Kidney (tissue), 14 donors: ENCODE results near the gene KCNA1. TPM values are rescaled to one million over a fixed set of nuclear protein-coding genes. Genes with fewer than 3 reads are reported as not detected.
A peak's percentile ranks its signal among the peaks of the same experiment; 100 is the strongest.

Experiments used
- DNase-seq, 5 donors: peaks; one replicate each; pipeline ENCODE4 v3.0.0-alpha.2; 2013 to 2020
- FAIRE-seq: peaks from 2 replicates; lab custom pipeline; 2012; peaks lifted over from hg19 to GRCh38; lab: Jason Lieb, UNC
- H3K27ac ChIP-seq, 2 donors: one replicate each; pipeline ENCODE4 v1.7.0; 2013; ENCODE audit warnings: low read depth in 2 of 2, low read length in 2 of 2, inconsistent platforms in 1 of 2
- H3K27me3 ChIP-seq: one replicate; pipeline ENCODE4 v1.7.1; 2013; ENCODE audit warnings: low read length, inconsistent platforms; ENCODE audit not compliant: control insufficient read depth, insufficient read depth
- H3K36me3 ChIP-seq, 3 donors: one replicate each; pipeline versions ENCODE4 v1.7.0 to v1.7.1; 2013; ENCODE audit warnings: low read length in 3 of 3, control low read depth in 1 of 3, inconsistent platforms in 1 of 3; ENCODE audit not compliant: insufficient read depth in 3 of 3, control insufficient read depth in 2 of 3
- H3K4me1 ChIP-seq, 3 donors: one replicate each; pipeline versions ENCODE4 v1.7.0 to v1.7.1; 2013; ENCODE audit warnings: low read length in 3 of 3, inconsistent platforms in 1 of 3, low read depth in 1 of 3; ENCODE audit not compliant: control insufficient read depth in 2 of 3, insufficient read depth in 2 of 3
- H3K4me3 ChIP-seq, 3 donors: one replicate each; pipeline versions ENCODE4 v1.7.0 to v1.8.1; 2013; ENCODE audit warnings: low read length in 3 of 3, control low read depth in 1 of 3, inconsistent platforms in 1 of 3
- H3K9ac ChIP-seq, 3 donors: one replicate each; pipeline versions ENCODE4 v1.7.0 to v1.7.1; 2013; ENCODE audit warnings: low read length in 3 of 3, control low read depth in 1 of 3, inconsistent platforms in 1 of 3
- H3K9me3 ChIP-seq, 3 donors: one replicate each; pipeline versions ENCODE4 v1.7.0 to v1.7.1; 2013; ENCODE audit warnings: low read length in 3 of 3, control low read depth in 1 of 3, inconsistent platforms in 1 of 3; ENCODE audit not compliant: control insufficient read depth in 2 of 3, insufficient read depth in 1 of 3
- intact Hi-C: fragments of 100-400 bp; cut with DNase I; formaldehyde crosslinking; loops from one replicate; pipeline ENCODE4 v1.11.1; 2022
- polyA plus RNA-seq: library from polyadenylated mRNA; stranded (reverse); fragments of 350-450 nt; fragmentation: Illumina TruSeq; extraction: RNeasy Lipid Tissue Mini Kit (QIAGEN cat#74804); gene quantifications from one replicate; pipeline ENCODE4 v1.2.3, GENCODE V29; 2014; ENCODE audit warnings: low read depth, low replicate concordance; ENCODE audit not compliant: insufficient read depth
- total RNA-seq: library from RNA; stranded (reverse); fragmentation: NEBNext Ultra II Directional; extraction: Animal tissue kit (Norgen Biotek cat#: 25700); gene quantifications from one replicate; pipeline ENCODE4 v1.2.1, GENCODE V29; 2021
- TF ChIP-seq, protein P1 (sequence below): IDR thresholded peaks from 3 replicates; pipeline ENCODE4 v1.5.1; 2012; ENCODE audit warnings: mild to moderate bottlenecking, moderate library complexity, borderline replicate concordance; ENCODE audit not compliant: insufficient read depth; ENCODE audit errors: extremely low read depth
- donor health status: control.
- donor health status: control.
- donor health status: control.
- donor health status: control.
- donor health status: control.
- donor health status: DM: yes; HTN: yes; CAD: no.
- donor health status: Normal renal cell carcinoma (clear cell type).

Gene KCNA1
- total and polyA plus RNA-seq, 2 donors from 2014 or later = not detected

DNA sequence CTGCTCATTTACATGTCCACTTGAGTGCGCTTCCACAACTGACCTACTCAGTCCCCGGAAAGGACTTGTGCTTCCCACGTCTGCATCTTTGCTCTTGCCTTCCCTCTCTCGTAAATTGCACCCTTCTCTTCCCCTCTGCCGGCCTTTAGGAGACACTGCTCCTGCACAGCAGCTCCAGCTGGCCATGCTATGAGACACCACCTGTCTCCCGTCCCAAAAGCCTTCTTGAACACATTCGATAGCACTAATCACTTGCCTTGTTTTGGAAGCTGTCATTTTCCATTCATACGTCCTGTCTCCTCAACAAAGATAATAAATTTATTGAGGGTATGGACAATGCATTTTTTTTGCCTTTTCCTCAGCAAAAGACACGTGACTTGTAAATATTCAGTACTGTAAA lies 15.7 kb upstream of the KCNA1 start:
- Histone ChIP-seq H3K9me3 (no peaks in the 10 kb centered on the region), H3K9ac (no peak overlapping the region), H3K4me3 (no peak overlapping the region), H3K27ac (no peak overlapping the region), H3K27me3 (no peaks in the 10 kb centered on the region), H3K36me3 (no peaks in the 10 kb centered on the region), H3K4me1 (no peaks in the 10 kb centered on the region)
- TF ChIP-seq, protein P1, sequence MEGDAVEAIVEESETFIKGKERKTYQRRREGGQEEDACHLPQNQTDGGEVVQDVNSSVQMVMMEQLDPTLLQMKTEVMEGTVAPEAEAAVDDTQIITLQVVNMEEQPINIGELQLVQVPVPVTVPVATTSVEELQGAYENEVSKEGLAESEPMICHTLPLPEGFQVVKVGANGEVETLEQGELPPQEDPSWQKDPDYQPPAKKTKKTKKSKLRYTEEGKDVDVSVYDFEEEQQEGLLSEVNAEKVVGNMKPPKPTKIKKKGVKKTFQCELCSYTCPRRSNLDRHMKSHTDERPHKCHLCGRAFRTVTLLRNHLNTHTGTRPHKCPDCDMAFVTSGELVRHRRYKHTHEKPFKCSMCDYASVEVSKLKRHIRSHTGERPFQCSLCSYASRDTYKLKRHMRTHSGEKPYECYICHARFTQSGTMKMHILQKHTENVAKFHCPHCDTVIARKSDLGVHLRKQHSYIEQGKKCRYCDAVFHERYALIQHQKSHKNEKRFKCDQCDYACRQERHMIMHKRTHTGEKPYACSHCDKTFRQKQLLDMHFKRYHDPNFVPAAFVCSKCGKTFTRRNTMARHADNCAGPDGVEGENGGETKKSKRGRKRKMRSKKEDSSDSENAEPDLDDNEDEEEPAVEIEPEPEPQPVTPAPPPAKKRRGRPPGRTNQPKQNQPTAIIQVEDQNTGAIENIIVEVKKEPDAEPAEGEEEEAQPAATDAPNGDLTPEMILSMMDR = no peak
- intact Hi-C loops = no loop called here
- no peak for FAIRE-seq
- no peak for DNase-seq

DNA sequence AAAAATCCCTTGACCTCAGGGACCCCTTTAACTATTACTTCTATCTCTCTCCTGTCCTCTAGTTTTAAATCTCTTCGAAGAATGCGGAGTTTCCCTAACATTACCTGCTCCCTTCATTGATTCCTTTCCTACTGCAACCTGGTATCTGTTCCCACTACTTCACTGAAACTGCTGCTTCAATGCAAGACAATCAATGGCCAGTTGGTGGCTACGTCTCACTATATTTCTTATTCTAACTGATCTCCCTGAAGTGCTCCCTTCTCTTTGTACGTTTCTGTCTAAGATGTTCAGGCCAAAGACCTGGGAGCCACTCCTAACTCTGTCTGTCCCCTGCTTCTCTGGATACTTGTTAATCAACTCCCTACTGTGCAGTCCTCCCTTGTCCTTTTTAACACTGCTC lies 10.3 kb upstream of the KCNA1 start:
- DNase-seq = peak in 1 of 5 donors; percentile 3
- H3K9ac ChIP-seq = no peak overlapping the region
- intact Hi-C loops = no loop called here
- H3K36me3 ChIP-seq = no peaks in the 10 kb centered on the region
- TF ChIP-seq, protein P1 = no peak
- FAIRE-seq = no peak
- no peak overlapping the region for H3K4me3 ChIP-seq
- no peaks in the 10 kb centered on the region for H3K27me3 ChIP-seq
- no peaks in the 10 kb centered on the region for H3K9me3 ChIP-seq
- H3K4me1 ChIP-seq = no peaks in the 10 kb centered on the region
- H3K27ac ChIP-seq = no peak overlapping the region

GRCh38 chr12:4900327-4900726 lies 9.4 kb upstream of the KCNA1 start:
- H3K27me3 ChIP-seq = no peaks in the 10 kb centered on the region
- no peak overlapping the region for H3K9ac ChIP-seq
- no peak overlapping the region for H3K27ac ChIP-seq
- DNase-seq (no peak), FAIRE-seq (no peak)
- H3K9me3 ChIP-seq = no peaks in the 10 kb centered on the region
- no peak overlapping the region for H3K4me3 ChIP-seq
- no peaks in the 10 kb centered on the region for H3K4me1 ChIP-seq
- no peaks in the 10 kb centered on the region for H3K36me3 ChIP-seq
- intact Hi-C loops = no loop called here
- TF ChIP-seq, protein P1 = no peak

- H3K4me1 ChIP-seq = peaks cover 0 to 4% (median 0%) of the 10 kb centered on the region in 3 donors
- H3K27me3 ChIP-seq = peaks cover 12% of the 10 kb centered on the region
- FAIRE-seq (no peak), DNase-seq (no peak)
- H3K36me3 ChIP-seq = no peaks in the 10 kb centered on the region
- intact Hi-C loops = no loop called here
- H3K9me3 ChIP-seq = no peaks in the 10 kb centered on the region
- no peak overlapping the region for H3K4me3 ChIP-seq
- H3K27ac ChIP-seq = no peak overlapping the region
- no peak overlapping the region for H3K9ac ChIP-seq
- TF ChIP-seq, protein P1 = no peak
Observed at GRCh38 chr12:4905316-4905715, 4.4 kb upstream of the KCNA1 start.
